ENCODE measurements around the gene CCNF.
A peak's percentile ranks its signal among the peaks of the same experiment; 100 is the strongest.

Gene CCNF

DNA sequence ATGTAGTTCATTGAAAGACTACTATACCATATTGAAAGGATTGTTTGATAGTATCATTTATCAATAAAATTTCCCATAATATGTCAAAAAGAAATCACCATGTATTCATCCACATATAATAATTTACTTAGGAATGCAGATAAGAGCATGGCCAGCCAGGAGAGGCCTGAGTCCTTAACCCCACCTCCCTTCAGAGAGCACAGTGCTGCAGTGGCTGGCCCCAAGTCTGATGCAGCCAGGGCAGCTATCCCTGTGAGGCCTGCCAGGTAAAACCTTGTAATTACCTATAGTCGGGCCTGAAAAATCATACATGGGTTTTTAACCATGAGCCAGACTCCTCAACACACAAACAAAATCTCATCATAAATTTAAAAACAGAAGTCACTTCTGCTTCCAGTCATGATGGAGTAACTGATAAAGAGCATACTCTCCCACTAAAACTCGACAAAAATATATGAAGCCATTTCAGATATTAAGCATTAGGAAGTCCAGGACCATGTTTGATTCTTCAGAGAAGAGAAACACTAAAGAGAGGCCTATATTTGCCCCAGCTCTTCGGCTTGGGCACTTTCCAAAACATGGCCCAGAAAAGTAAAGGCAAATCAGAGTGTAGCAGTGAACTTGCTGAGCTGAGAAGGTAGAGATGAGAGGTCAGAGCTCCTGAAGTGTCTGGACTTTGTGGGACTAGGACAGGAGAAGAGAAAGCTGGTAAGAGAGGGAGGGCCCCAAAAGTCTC, 40.9 kb upstream of the CCNF start:
- DNase-seq (ENCODE audit: extremely low spot score): no peak
- POLR2A ChIA-PET: no interaction called here
- CTCF ChIA-PET: no interaction called here

DNA sequence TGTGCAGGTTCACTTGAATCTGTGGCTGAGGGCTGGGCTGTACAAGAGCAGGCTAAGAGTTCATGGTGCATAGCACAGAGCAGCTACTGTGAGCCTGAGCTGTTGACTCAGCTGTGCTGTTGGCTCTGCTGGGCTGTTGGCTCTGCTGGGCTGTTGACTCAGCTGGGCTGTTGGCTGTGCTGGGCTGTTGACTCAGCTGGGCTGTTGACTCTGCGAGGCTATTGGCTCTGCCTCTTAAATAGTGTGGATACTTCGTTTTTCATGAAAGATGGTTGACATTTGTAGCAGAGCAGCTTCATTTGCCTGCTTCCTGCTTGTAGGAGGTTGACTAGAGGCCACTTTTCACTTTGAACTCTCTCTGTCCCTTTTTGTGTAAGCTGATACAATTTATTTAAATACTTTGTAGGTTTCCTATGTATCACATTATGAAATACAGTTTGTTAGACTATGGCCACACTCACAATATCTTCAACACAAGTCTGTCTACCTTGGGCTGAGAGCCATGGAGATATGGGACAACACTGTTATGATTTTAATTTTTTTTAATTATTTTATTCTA, 40.3 kb upstream of the CCNF start:
- CTCF ChIA-PET: no interaction called here
- TF ChIP-seq ARNT (IDR thresholded peaks at IDR 0.05): no peak
- no peak for TF ChIP-seq NFRKB (IDR thresholded peaks at IDR 0.05)
- no peak for TF ChIP-seq ZNF384 (IDR thresholded peaks at IDR 0.05)
- TF ChIP-seq SUZ12 (IDR thresholded peaks at IDR 0.05): no peak
- no peak for TF ChIP-seq FOXA1 (IDR thresholded peaks at IDR 0.05)
- TF ChIP-seq BHLHE40 (IDR thresholded peaks at IDR 0.05; ENCODE audit: borderline replicate concordance): no peak
- TF ChIP-seq, protein P1, sequence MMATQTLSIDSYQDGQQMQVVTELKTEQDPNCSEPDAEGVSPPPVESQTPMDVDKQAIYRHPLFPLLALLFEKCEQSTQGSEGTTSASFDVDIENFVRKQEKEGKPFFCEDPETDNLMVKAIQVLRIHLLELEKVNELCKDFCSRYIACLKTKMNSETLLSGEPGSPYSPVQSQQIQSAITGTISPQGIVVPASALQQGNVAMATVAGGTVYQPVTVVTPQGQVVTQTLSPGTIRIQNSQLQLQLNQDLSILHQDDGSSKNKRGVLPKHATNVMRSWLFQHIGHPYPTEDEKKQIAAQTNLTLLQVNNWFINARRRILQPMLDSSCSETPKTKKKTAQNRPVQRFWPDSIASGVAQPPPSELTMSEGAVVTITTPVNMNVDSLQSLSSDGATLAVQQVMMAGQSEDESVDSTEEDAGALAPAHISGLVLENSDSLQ (IDR thresholded peaks at IDR 0.05): no peak
- TF ChIP-seq HDGF (IDR thresholded peaks at IDR 0.05; ENCODE audit: borderline replicate concordance): no peak
- TF ChIP-seq ELF4 (IDR thresholded peaks at IDR 0.05): no peak
- no peak for TF ChIP-seq SP1 (IDR thresholded peaks at IDR 0.05)
- TF ChIP-seq TARDBP (IDR thresholded peaks at IDR 0.05): no peak
- TF ChIP-seq LEF1 (IDR thresholded peaks at IDR 0.05; ENCODE audit: borderline replicate concordance): no peak
- no peak for TF ChIP-seq FOXK2 (IDR thresholded peaks at IDR 0.05)
- TF ChIP-seq FOXM1 (IDR thresholded peaks at IDR 0.05; ENCODE audit: borderline replicate concordance): no peak
- TF ChIP-seq L3MBTL2 (conservative IDR thresholded peaks at IDR 0.05): no peak
- no peak for TF ChIP-seq CTBP1 (IDR thresholded peaks at IDR 0.05; ENCODE audit: borderline replicate concordance)
- no peak for DNase-seq (ENCODE audit: extremely low spot score)
- POLR2A ChIA-PET: no interaction called here

More for the DNA sequence above, 40.9 kb upstream of the CCNF start:
- TF ChIP-seq ELF4 (IDR thresholded peaks at IDR 0.05) (no peak), TARDBP (IDR thresholded peaks at IDR 0.05) (no peak), NFRKB (IDR thresholded peaks at IDR 0.05) (no peak), CTBP1 (IDR thresholded peaks at IDR 0.05; ENCODE audit: borderline replicate concordance) (no peak), SUZ12 (IDR thresholded peaks at IDR 0.05) (no peak), SP1 (IDR thresholded peaks at IDR 0.05) (no peak), FOXM1 (IDR thresholded peaks at IDR 0.05; ENCODE audit: borderline replicate concordance) (no peak), LEF1 (IDR thresholded peaks at IDR 0.05; ENCODE audit: borderline replicate concordance) (no peak), L3MBTL2 (conservative IDR thresholded peaks at IDR 0.05) (no peak), HDGF (IDR thresholded peaks at IDR 0.05; ENCODE audit: borderline replicate concordance) (no peak), ZNF384 (IDR thresholded peaks at IDR 0.05) (no peak), ARNT (IDR thresholded peaks at IDR 0.05) (no peak), FOXA1 (IDR thresholded peaks at IDR 0.05) (no peak), FOXK2 (IDR thresholded peaks at IDR 0.05) (no peak), BHLHE40 (IDR thresholded peaks at IDR 0.05; ENCODE audit: borderline replicate concordance) (no peak)
- TF ChIP-seq, protein P1 (IDR thresholded peaks at IDR 0.05): no peak

DNA sequence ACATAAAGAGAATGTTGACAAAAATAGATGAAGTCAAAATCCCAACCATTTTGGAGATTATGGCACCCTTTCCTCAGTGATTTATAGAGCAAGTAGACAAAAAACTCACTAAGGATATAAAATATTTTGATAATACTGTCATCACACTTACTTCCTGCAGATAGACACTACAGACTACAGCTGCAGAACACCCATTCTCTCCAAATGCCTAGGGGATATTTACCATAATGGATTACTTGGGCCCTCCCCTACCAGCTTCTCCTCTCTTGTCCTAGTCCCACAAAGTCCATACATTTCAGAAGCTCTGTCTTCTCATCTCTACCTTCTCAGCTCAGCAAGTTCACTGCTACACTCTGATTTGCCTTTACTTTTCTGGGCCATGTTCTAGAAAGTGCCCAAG, 37.2 kb upstream of the CCNF start:
- ChIA-PET CTCF (interaction anchor here (0.8 kb wide), 1 partner anchor 52 kb away, joined by 3 read pairs; the partner anchor contains the start of gene ABCA3), POLR2A (no interaction called here)
- no peak for DNase-seq (ENCODE audit: extremely low spot score)
- no peak for TF ChIP-seq ZNF384 (IDR thresholded peaks at IDR 0.05)
- TF ChIP-seq FOXA1 (IDR thresholded peaks at IDR 0.05): no peak
- TF ChIP-seq, protein P1 (IDR thresholded peaks at IDR 0.05): no peak

DNA sequence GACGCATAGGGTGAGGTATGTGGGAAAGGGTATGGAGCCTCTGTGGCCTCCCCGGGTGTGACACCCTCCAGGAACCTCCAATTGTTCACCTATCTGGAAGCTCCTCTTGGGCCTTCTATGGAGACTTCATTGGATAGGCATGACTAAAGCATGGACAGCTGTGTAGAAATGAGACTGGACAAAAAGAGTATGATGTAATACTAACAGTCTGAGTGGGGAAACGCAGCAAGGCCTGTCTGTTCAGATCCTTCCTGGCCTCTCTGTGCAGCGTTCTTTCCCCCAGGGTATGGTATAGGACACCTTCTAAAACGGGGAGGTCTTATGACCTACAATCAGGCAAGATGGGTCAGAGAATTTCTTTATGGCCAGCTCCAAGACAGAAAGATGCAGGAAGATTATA, 30.7 kb upstream of the CCNF start:
- ChIA-PET POLR2A (no interaction called here), CTCF (no interaction called here)
- no peak for DNase-seq (ENCODE audit: extremely low spot score)
- TF ChIP-seq SUZ12 (IDR thresholded peaks at IDR 0.05): no peak
- TF ChIP-seq NFRKB (IDR thresholded peaks at IDR 0.05): no peak
- TF ChIP-seq FOXA1 (IDR thresholded peaks at IDR 0.05): no peak
- no peak for TF ChIP-seq ARNT (IDR thresholded peaks at IDR 0.05)
- TF ChIP-seq FOXM1 (IDR thresholded peaks at IDR 0.05; ENCODE audit: borderline replicate concordance): no peak
- TF ChIP-seq HDGF (IDR thresholded peaks at IDR 0.05; ENCODE audit: borderline replicate concordance): no peak
- TF ChIP-seq LEF1 (IDR thresholded peaks at IDR 0.05; ENCODE audit: borderline replicate concordance): no peak
- no peak for TF ChIP-seq L3MBTL2 (conservative IDR thresholded peaks at IDR 0.05)
- no peak for TF ChIP-seq FOXK2 (IDR thresholded peaks at IDR 0.05)
- TF ChIP-seq, protein P1 (IDR thresholded peaks at IDR 0.05): no peak
- TF ChIP-seq TARDBP (IDR thresholded peaks at IDR 0.05): no peak
- TF ChIP-seq SP1 (IDR thresholded peaks at IDR 0.05): no peak
- TF ChIP-seq BHLHE40 (IDR thresholded peaks at IDR 0.05; ENCODE audit: borderline replicate concordance): no peak
- no peak for TF ChIP-seq CTBP1 (IDR thresholded peaks at IDR 0.05; ENCODE audit: borderline replicate concordance)
- TF ChIP-seq ZNF384 (IDR thresholded peaks at IDR 0.05): no peak
- TF ChIP-seq ELF4 (IDR thresholded peaks at IDR 0.05): no peak

DNA sequence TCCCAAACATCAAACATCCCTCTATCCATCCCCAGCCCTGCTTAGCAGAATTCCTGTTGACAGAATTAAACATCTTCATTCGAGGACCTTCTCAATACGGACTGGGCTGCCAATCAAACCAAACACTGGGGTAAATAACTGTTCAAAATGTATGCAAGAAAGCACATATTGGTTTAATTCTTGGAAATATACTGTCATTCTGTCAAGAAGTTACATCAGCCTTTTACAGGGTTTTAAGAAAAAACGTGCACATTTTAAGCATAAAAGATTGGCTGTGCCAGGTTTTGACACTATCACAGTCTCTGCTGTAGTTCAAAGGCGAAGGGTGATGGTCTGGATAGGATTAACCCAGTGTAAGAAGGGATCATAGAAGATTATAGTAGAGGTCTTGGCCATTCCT, 25.1 kb upstream of the CCNF start:
- TF ChIP-seq ELF4 (IDR thresholded peaks at IDR 0.05): no peak
- TF ChIP-seq, protein P1 (IDR thresholded peaks at IDR 0.05): peak; percentile 43
- CTCF ChIA-PET: no interaction called here
- POLR2A ChIA-PET: no interaction called here
- DNase-seq (ENCODE audit: extremely low spot score): no peak
